Measurements from ENCODE around the gene DPT. TPM values are rescaled to one million over a fixed set of nuclear protein-coding genes. Genes with fewer than 3 reads are reported as not detected.

DPT gene
- total and polyA plus RNA-seq, 2 donors (not counting 3 experiments of a cell fraction or from before 2014, with no cell fraction given), result not detected

- BruUV-seq (replicated peaks), result no TSS peak
- Histone ChIP-seq H3K27me3 (ENCODE audit: control insufficient read depth in 2 of 2, insufficient read depth in 2 of 2, low read length in 2 of 2) (no peaks in the 10 kb centered on the region), H3K79me2 (ENCODE audit: control insufficient read depth, insufficient read depth, low read length) (no peaks in the 10 kb centered on the region), H2AFZ (ENCODE audit: low read depth, low read length) (no peak overlapping the region), H3K9me3 (replicated peaks; ENCODE audit: control insufficient read depth, insufficient read depth, low read length) (no peaks in the 10 kb centered on the region), H3K4me3 (replicated peaks in 1 of 3; ENCODE audit: insufficient read depth in 1 of 3, low read depth in 1 of 3, low read length in 3 of 3) (no peak overlapping the region), H3K9ac (replicated peaks; ENCODE audit: extremely low read depth, insufficient read depth, low read length) (no peak overlapping the region), H3K9me1 (replicated peaks; ENCODE audit: control insufficient read depth, extremely low read depth, insufficient read depth, low read length) (no peaks in the 10 kb centered on the region), H3K36me3 (ENCODE audit: control insufficient read depth in 2 of 2, extremely low read depth in 1 of 2, insufficient read depth in 2 of 2, low read length in 2 of 2) (no peaks in the 10 kb centered on the region), H3K4me1 (ENCODE audit: control insufficient read depth, extremely low read depth, insufficient read depth, low read length) (no peaks in the 10 kb centered on the region), H3K27ac (ENCODE audit: insufficient read depth, low read depth, low read length) (no peak overlapping the region), H3K4me2 (ENCODE audit: insufficient read depth, low read length) (no peak overlapping the region), H4K20me1 (replicated peaks; ENCODE audit: control insufficient read depth, extremely low read depth, insufficient read depth, low read length) (no peaks in the 10 kb centered on the region)
- FAIRE-seq (no peak), DNase-seq (ENCODE audit: low read depth, low spot score) (no peak)
- intact Hi-C loops (cut with micrococcal nuclease), result no loop called here
- TF ChIP-seq FOS (IDR thresholded peaks at IDR 0.05; ENCODE audit: borderline replicate concordance, insufficient read depth, low read length), result no peak
- CTCF ChIA-PET, result no interaction called here
- POLR2A ChIA-PET, result no interaction called here
- dilution Hi-C loops (cut with MboI; ENCODE audit: extremely low pct_ligation_motif_present, low sequenced_read_pairs), result no loop called here
Measured at GRCh38 chr1:168714012-168714411, 15.0 kb downstream of the DPT start.

DNA sequence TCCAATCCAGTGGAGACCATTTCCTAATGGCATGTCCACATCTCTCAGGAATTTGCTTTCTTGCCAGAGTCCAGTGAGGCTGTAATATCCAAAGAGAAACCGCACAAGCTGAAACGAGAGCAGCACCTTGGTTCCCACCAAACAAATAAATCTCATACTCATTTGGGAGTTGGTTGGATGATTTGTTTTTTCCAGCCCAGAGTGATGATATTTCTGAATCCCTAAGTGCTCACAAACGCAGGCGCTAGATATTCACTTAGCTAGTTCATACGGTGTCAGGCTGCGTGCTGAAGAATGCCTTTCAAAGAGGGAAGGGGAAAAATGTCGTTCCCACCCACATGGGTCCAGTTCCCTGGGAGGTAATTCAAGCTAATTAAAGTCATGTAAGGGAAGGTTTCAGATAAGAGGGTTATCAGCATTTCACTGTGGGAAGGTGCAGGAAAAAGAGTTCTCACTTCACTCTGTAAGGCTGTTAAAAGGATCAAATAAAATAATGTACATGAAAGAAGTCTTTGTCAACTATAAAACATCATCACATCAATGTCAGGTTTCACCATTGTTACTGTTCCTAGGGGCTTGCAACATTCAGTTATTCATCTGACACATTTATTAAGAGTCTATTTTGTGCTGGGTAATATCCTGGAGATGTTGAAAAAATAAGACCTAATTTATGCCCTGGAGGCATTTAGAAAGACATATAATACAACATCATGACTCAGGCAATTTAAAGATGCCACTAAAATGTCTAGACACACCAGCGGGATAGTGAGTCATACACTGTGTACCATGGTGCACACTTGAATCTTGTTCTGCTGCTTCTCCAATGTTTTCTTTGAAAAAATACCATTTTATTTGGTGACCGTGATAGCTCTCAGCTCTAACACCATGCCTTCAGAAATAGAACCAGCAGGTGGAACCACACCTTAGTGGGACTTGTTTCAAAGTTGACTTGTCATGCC lies 19.3 kb downstream of the DPT start:
- TF ChIP-seq POLR2AphosphoS5 (IDR thresholded peaks at IDR 0.05; ENCODE audit: insufficient read depth, low read depth, low read length) (no peak), EZH2 (IDR thresholded peaks at IDR 0.05; ENCODE audit: borderline replicate concordance, low read depth, low read length, severe bottlenecking) (no peak), FOS (IDR thresholded peaks at IDR 0.05; ENCODE audit: borderline replicate concordance, insufficient read depth, low read length) (no peak), POLR2A (IDR thresholded peaks at IDR 0.05; ENCODE audit: low read depth, low read length) (no peak), CTCF (IDR thresholded peaks at IDR 0.05; ENCODE audit: extremely low read depth in 1 of 2, insufficient read depth in 1 of 2, low read depth in 1 of 2, low read length in 2 of 2) (no peak), JUN (IDR thresholded peaks at IDR 0.05; ENCODE audit: borderline replicate concordance, insufficient read depth, insufficient read length, low read depth) (no peak), MAX (IDR thresholded peaks at IDR 0.05; ENCODE audit: insufficient read depth, insufficient read length) (no peak), GATA2 (IDR thresholded peaks at IDR 0.05; ENCODE audit: insufficient read depth, insufficient read length, low read depth, low read length) (no peak), MYC (IDR thresholded peaks at IDR 0.05; ENCODE audit: low read depth, low read length) (no peak)
- DNase-seq (ENCODE audit: low read depth, low spot score) (no peak), FAIRE-seq (no peak)
- Histone ChIP-seq H3K9me3 (replicated peaks; ENCODE audit: control insufficient read depth, insufficient read depth, low read length) (no peaks in the 10 kb centered on the region), H3K9ac (replicated peaks; ENCODE audit: extremely low read depth, insufficient read depth, low read length) (no peak overlapping the region), H3K36me3 (ENCODE audit: control insufficient read depth in 2 of 2, extremely low read depth in 1 of 2, insufficient read depth in 2 of 2, low read length in 2 of 2) (no peaks in the 10 kb centered on the region), H3K27me3 (ENCODE audit: control insufficient read depth in 2 of 2, insufficient read depth in 2 of 2, low read length in 2 of 2) (no peaks in the 10 kb centered on the region), H3K9me1 (replicated peaks; ENCODE audit: control insufficient read depth, extremely low read depth, insufficient read depth, low read length) (no peaks in the 10 kb centered on the region), H2AFZ (ENCODE audit: low read depth, low read length) (no peak overlapping the region), H3K27ac (ENCODE audit: insufficient read depth, low read depth, low read length) (no peak overlapping the region), H3K4me2 (ENCODE audit: insufficient read depth, low read length) (no peak overlapping the region), H3K4me1 (ENCODE audit: control insufficient read depth, extremely low read depth, insufficient read depth, low read length) (no peaks in the 10 kb centered on the region), H3K4me3 (replicated peaks in 1 of 3; ENCODE audit: insufficient read depth in 1 of 3, low read depth in 1 of 3, low read length in 3 of 3) (no peak overlapping the region), H4K20me1 (replicated peaks; ENCODE audit: control insufficient read depth, extremely low read depth, insufficient read depth, low read length) (no peaks in the 10 kb centered on the region), H3K79me2 (ENCODE audit: control insufficient read depth, insufficient read depth, low read length) (no peaks in the 10 kb centered on the region)
- no TSS peak for BruUV-seq (replicated peaks)
- POLR2A ChIA-PET, result no interaction called here
- CTCF ChIA-PET, result interaction anchor here (0.7 kb wide), 1 partner anchor 639 kb away, joined by 3 read pairs; no protein-coding TSS in a partner anchor
- intact Hi-C loops (cut with micrococcal nuclease) (no loop called here), dilution Hi-C loops (cut with MboI; ENCODE audit: extremely low pct_ligation_motif_present, low sequenced_read_pairs) (no loop called here)
